Stimulated activated CD8-positive, alpha-beta memory T cell treated with anti-CD3 and anti-CD28 coated beads, Interleukin-7, amount 100 ng/mL, for 1 hour (primary cell): ENCODE measurements around the gene UPK1A.
A peak's percentile ranks its signal among the peaks of the same experiment; 100 is the strongest.
"Not testable (repeated sequence)": the region's sequence is repeated elsewhere in the genome, so short reads cannot be mapped to it uniquely, and the experiment has no call there.

Experiments used
- DNase-seq, 2 donors: peaks; one replicate each; pipeline ENCODE4 v3.0.0-alpha.2; 2020; ENCODE audit warnings: low read depth in 2 of 2

The UPK1A gene

GRCh38 chr19:35644206-35644986 lies 21.9 kb upstream of the UPK1A start:
- peak; percentile 85 to 88 for DNase-seq

GRCh38 chr19:35644987-35645679 lies 21.2 kb upstream of the UPK1A start:
- DNase-seq = peak in 1 of 2 donors; percentile 49

GRCh38 chr19:35645680-35646511 lies 20.4 kb upstream of the UPK1A start:
- no peak for DNase-seq

GRCh38 chr19:35648017-35648961 lies 18.0 kb upstream of the UPK1A start, which contains the start of gene COX6B1:
COX6B1 (plus strand) TSS chr19:35648323; CDS start chr19:35651244, 2,921 bp downstream.
- DNase-seq = peak; percentile 69 to 79

- no peak for DNase-seq
Measured at GRCh38 chr19:35650581-35650980, 15.7 kb upstream of the UPK1A start.

GRCh38 chr19:35654828-35655227 lies 11.5 kb upstream of the UPK1A start:
- not testable (repeated sequence) for DNase-seq

- DNase-seq = no peak
Measured at GRCh38 chr19:35655600-35655999, 10.7 kb upstream of the UPK1A start.

- DNase-seq = no peak
Measured at GRCh38 chr19:35656700-35657099, 9.6 kb upstream of the UPK1A start.

- no peak for DNase-seq
Measured at GRCh38 chr19:35657904-35658700, 8.2 kb upstream of the UPK1A start.

- DNase-seq = no peak
Measured at GRCh38 chr19:35661995-35662340, 4.3 kb upstream of the UPK1A start.

GRCh38 chr19:35663981-35664380 lies 2.3 kb upstream of the UPK1A start:
- no peak for DNase-seq

GRCh38 chr19:35665157-35665556 lies 1.2 kb upstream of the UPK1A start:
- no peak for DNase-seq

- DNase-seq = no peak
Measured at GRCh38 chr19:35665604-35666003, 713 bp upstream of the UPK1A start.

- no peak for DNase-seq
Measured at GRCh38 chr19:35669566-35669965, 3.2 kb downstream of the UPK1A start.

GRCh38 chr19:35669974-35670373 lies 3.7 kb downstream of the UPK1A start:
- DNase-seq = no peak

- no peak for DNase-seq
Measured at GRCh38 chr19:35670686-35671085, 4.4 kb downstream of the UPK1A start.

GRCh38 chr19:35671818-35672217 lies 5.5 kb downstream of the UPK1A start:
- DNase-seq = no peak

GRCh38 chr19:35673121-35673804 lies 6.9 kb downstream of the UPK1A start:
- DNase-seq = no peak

- DNase-seq = no peak
Measured at GRCh38 chr19:35675589-35676140, 9.3 kb downstream of the UPK1A start.
